Measurements from ENCODE around the gene NELL2.

DNA sequence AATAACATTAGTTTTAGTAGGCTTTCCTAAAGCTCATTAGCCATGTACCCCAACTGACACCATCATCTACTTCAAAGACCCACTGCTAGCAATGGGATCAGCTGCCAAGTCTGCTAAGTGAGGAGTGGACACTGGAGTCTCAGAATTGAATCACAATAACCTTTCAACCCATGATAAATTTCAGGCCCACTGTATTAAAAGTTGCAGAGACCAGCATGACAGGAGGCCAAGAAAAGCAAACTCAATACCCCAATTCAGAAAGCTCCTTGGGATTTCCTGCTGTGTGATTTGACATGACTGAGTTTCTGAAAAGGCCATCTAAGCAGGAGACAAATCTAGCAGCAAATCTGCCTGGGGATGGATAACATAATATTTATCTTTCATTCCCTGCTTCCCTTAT is 320.7 kb downstream of the NELL2 start:
- TF ChIP-seq, protein P1, sequence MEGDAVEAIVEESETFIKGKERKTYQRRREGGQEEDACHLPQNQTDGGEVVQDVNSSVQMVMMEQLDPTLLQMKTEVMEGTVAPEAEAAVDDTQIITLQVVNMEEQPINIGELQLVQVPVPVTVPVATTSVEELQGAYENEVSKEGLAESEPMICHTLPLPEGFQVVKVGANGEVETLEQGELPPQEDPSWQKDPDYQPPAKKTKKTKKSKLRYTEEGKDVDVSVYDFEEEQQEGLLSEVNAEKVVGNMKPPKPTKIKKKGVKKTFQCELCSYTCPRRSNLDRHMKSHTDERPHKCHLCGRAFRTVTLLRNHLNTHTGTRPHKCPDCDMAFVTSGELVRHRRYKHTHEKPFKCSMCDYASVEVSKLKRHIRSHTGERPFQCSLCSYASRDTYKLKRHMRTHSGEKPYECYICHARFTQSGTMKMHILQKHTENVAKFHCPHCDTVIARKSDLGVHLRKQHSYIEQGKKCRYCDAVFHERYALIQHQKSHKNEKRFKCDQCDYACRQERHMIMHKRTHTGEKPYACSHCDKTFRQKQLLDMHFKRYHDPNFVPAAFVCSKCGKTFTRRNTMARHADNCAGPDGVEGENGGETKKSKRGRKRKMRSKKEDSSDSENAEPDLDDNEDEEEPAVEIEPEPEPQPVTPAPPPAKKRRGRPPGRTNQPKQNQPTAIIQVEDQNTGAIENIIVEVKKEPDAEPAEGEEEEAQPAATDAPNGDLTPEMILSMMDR (conservative IDR thresholded peaks at IDR 0.05 in 1 of 2, IDR thresholded peaks at IDR 0.05 in 1 of 2; ENCODE audit: low read depth in 1 of 2, low read length in 2 of 2) = no peak
- no peak for TF ChIP-seq EZH2 (IDR thresholded peaks at IDR 0.05; ENCODE audit: low read length, missing control alignments)
